Mucosa of stomach (tissue), 1 donor: ENCODE results near the gene REN.

Source experiments
- H3K27me3 ChIP-seq: one replicate; pipeline ENCODE4 v1.7.0; 2013; ENCODE audit warnings: mild to moderate bottlenecking, low read length; ENCODE audit not compliant: control insufficient read depth, insufficient read depth
- H3K36me3 ChIP-seq: one replicate; pipeline ENCODE4 v1.7.0; 2013; ENCODE audit warnings: low read length; ENCODE audit not compliant: control insufficient read depth, insufficient read depth
- H3K4me1 ChIP-seq: one replicate; pipeline ENCODE4 v1.7.0; 2013; ENCODE audit warnings: mild to moderate bottlenecking, low read length; ENCODE audit not compliant: control insufficient read depth, insufficient read depth
- H3K4me3 ChIP-seq: one replicate; pipeline ENCODE4 v1.7.0; 2013; ENCODE audit warnings: low read length
- H3K9ac ChIP-seq: one replicate; pipeline ENCODE4 v1.7.0; 2013; ENCODE audit warnings: mild to moderate bottlenecking, low read length, moderate library complexity
- H3K9me3 ChIP-seq: one replicate; pipeline ENCODE4 v1.7.0; 2013; ENCODE audit warnings: mild to moderate bottlenecking, low read length, moderate library complexity; ENCODE audit not compliant: control insufficient read depth
- donor health status: Pancreatic carcinoma.

REN gene

GRCh38 chr1:204166219-204166618 lies at the start of gene REN:
Gene REN (minus strand): TSS chr1:204166337. CDS start chr1:204166293, 44 bp downstream.
- H3K9me3 ChIP-seq: peaks cover 5% of the 10 kb centered on the region
- H3K9ac ChIP-seq: no peak within 1 kb of the TSS
- peaks cover 7% of the 10 kb centered on the region for H3K27me3 ChIP-seq

GRCh38 chr1:204213668-204214662 lies 47.8 kb upstream of the REN start, which contains the start of gene GOLT1A:
Gene GOLT1A (minus strand): TSS chr1:204213988. CDS start chr1:204213906, 82 bp downstream.
- Histone ChIP-seq H3K9me3 (no peaks in the 10 kb centered on the region), H3K9ac (peak within 1 kb of the TSS; percentile 54), H3K4me3 (no peak within 1 kb of the TSS), H3K27me3 (no peaks in the 10 kb centered on the region), H3K4me1 (peaks cover 13% of the 10 kb centered on the region), H3K36me3 (no peaks in the 10 kb centered on the region)

More at GRCh38 chr1:204166219-204166618, at the start of gene REN:
- H3K36me3 ChIP-seq: no peaks in the 10 kb centered on the region
- H3K4me1 ChIP-seq: peaks cover 9% of the 10 kb centered on the region
- no peak within 1 kb of the TSS for H3K4me3 ChIP-seq

- Histone ChIP-seq H3K4me3 (no peak overlapping the region), H3K36me3 (no peaks in the 10 kb centered on the region), H3K4me1 (peaks cover 13% of the 10 kb centered on the region), H3K9me3 (no peaks in the 10 kb centered on the region), H3K9ac (no peak overlapping the region), H3K27me3 (no peaks in the 10 kb centered on the region)
Observed at GRCh38 chr1:204212715-204213114, 46.6 kb upstream of the REN start.

GRCh38 chr1:204211046-204211445 lies 44.9 kb upstream of the REN start:
- Histone ChIP-seq H3K9me3 (no peaks in the 10 kb centered on the region), H3K9ac (no peak overlapping the region), H3K36me3 (no peaks in the 10 kb centered on the region), H3K27me3 (no peaks in the 10 kb centered on the region), H3K4me3 (no peak overlapping the region), H3K4me1 (peaks cover 23% of the 10 kb centered on the region)

- Histone ChIP-seq H3K4me3 (no peak overlapping the region), H3K27me3 (no peaks in the 10 kb centered on the region), H3K9me3 (no peaks in the 10 kb centered on the region), H3K36me3 (no peaks in the 10 kb centered on the region), H3K9ac (peak overlapping the region; percentile 8), H3K4me1 (peaks cover 10% of the 10 kb centered on the region)
Observed at GRCh38 chr1:204207136-204207616, 41.0 kb upstream of the REN start.

- no peaks in the 10 kb centered on the region for H3K9me3 ChIP-seq
- no peaks in the 10 kb centered on the region for H3K36me3 ChIP-seq
- H3K4me1 ChIP-seq: peaks cover 10% of the 10 kb centered on the region
- H3K27me3 ChIP-seq: no peaks in the 10 kb centered on the region
- no peak overlapping the region for H3K4me3 ChIP-seq
- H3K9ac ChIP-seq: no peak overlapping the region
Observed at GRCh38 chr1:204206121-204206520, 40.0 kb upstream of the REN start.

- Histone ChIP-seq H3K9me3 (no peaks in the 10 kb centered on the region), H3K9ac (no peak overlapping the region), H3K4me3 (no peak overlapping the region), H3K4me1 (peaks cover 10% of the 10 kb centered on the region), H3K27me3 (no peaks in the 10 kb centered on the region), H3K36me3 (no peaks in the 10 kb centered on the region)
Observed at GRCh38 chr1:204205486-204205885, 39.3 kb upstream of the REN start.

GRCh38 chr1:204204944-204205343 lies 38.8 kb upstream of the REN start:
- H3K4me1 ChIP-seq: peaks cover 10% of the 10 kb centered on the region
- no peaks in the 10 kb centered on the region for H3K36me3 ChIP-seq
- H3K4me3 ChIP-seq: no peak overlapping the region
- no peak overlapping the region for H3K9ac ChIP-seq
- no peaks in the 10 kb centered on the region for H3K27me3 ChIP-seq
- no peaks in the 10 kb centered on the region for H3K9me3 ChIP-seq

- Histone ChIP-seq H3K36me3 (no peaks in the 10 kb centered on the region), H3K9ac (no peak overlapping the region), H3K27me3 (no peaks in the 10 kb centered on the region), H3K4me1 (peaks cover 10% of the 10 kb centered on the region), H3K4me3 (no peak overlapping the region), H3K9me3 (no peaks in the 10 kb centered on the region)
Observed at GRCh38 chr1:204203206-204203767, 37.1 kb upstream of the REN start.

GRCh38 chr1:204202481-204202880 lies 36.3 kb upstream of the REN start:
- Histone ChIP-seq H3K4me3 (no peak overlapping the region), H3K36me3 (no peaks in the 10 kb centered on the region), H3K9ac (no peak overlapping the region), H3K27me3 (no peaks in the 10 kb centered on the region), H3K4me1 (peaks cover 9% of the 10 kb centered on the region), H3K9me3 (no peaks in the 10 kb centered on the region)

- H3K9ac ChIP-seq: no peak overlapping the region
- no peaks in the 10 kb centered on the region for H3K36me3 ChIP-seq
- no peaks in the 10 kb centered on the region for H3K4me1 ChIP-seq
- H3K4me3 ChIP-seq: no peak overlapping the region
- H3K9me3 ChIP-seq: no peaks in the 10 kb centered on the region
- H3K27me3 ChIP-seq: no peaks in the 10 kb centered on the region
Observed at GRCh38 chr1:204201348-204202040, 35.4 kb upstream of the REN start.
